HUDEP-2 (cell line): ENCODE results near the gene USP5.

Experiments used
- DNase-seq, 76 experiments: peaks; one replicate each; lab custom pipeline; 2025; ENCODE audit not compliant: unreplicated experiment in 76 of 76; lab: John Stamatoyannopoulos, UW

USP5 gene

DNA sequence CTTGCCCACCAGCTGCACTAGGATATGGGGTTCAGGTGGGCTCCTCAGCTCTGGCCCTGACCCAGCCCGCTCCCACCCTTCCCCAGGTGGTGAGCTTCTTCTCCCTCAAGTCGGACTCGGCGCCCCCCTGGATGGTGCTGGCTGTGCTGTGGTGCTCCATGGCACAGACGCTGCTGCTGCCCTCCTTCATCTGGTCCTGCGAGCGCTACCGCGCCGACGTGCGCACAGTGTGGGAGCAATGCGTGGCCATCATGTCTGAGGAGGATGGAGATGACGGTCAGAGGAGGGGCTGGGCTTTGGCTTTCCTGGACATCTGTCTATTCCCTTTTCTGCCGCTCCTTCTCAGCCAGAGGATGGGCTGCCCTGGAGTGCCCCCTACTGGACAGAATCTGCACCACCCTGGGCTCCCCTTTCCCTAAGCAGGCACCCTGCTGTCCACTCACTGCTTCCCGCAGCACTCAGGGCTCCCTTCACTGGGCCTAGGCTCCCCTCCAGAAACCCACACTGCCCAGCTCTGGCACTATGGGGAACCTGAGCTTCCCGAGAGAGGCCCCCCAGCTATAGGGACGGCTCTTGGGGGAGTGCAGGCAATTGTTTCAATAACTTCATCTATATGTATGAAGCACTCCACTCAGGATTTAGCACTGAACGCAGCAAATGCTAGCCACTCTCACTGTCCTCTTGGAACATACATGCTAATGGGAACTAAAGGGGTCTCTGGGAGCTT, 26.4 kb upstream of the USP5 start:
- peak in 62 of 76 experiments; percentile 3 to 81 (median 48) for DNase-seq

DNA sequence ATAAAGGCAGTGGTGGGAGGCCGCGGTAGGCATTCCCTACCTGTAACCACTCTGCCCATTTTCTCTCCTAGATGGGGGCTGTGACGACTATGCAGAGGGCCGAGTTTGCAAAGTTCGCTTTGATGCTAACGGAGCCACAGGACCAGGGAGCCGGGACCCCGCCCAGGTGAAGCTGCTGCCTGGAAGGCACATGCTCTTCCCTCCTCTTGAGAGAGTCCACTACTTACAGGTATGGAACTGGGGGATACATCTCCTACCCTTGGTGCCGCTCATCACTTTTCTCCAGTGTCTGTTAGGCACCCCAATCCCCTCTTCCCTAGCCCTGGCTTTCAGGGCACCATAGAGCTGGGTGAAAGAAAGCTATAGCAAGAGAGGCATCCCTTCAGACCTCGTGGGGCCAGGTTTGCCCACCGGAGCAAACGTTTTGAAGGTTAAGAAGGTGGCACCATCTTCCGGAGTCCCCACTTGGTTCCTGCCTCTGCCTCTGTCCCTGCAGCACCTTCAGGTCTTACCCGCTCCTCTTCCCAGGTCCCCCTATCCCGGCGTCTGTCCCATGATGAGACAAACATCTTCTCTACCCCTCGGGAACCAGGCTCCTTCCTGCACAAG, 25.7 kb upstream of the USP5 start:
- no peak for DNase-seq

DNA sequence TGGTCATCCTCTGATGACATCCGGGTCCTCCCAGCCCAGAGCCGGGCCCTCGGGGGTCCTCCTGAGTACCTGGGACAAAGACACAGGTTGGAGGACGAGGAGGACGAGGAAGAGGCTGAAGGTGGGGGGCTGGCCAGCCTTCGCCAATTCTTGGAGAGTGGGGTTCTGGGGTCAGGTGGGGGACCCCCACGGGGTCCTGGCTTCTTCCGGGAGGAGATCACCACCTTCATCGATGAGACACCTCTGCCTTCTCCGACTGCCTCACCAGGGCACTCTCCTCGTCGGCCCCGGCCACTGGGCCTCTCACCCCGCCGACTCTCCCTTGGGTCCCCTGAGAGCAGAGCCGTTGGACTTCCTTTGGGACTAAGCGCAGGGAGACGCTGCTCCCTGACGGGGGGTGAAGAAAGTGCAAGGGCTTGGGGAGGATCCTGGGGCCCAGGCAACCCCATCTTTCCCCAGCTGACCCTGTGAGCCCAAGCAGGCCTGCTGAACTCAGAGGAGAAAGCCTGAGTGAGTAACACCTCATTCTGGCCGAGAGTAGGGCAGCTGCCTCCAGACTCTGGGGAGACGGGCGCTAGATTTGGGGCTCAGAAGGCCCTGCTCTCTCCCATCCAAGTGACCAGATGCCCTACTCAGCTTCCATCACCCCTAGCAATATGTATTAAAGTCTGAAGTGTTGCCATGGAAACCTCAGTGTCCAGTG, 25.1 kb upstream of the USP5 start:
- no peak for DNase-seq

DNA sequence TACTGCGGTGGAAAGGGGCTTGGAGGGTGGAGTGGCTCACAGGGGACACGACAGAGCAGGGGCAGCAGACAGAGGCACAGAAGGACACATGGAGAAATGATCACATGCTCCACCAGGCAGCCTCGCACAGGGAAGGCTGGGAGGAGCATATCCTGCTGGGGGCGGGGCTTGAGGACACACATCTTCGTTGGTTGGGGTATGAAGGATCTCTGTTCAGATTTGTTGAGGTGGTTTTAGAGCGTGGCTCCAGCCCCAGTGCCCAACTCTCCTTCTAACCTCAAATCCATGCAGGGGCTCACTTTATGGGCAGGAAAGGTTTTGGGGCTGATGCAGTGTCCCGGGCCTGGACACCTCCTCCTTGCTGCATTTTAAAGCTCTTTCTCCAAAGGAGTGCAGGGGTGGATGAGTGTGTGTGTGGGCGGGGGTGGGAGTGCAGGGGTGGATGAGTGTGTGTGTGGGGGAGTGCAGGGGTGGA, 24.5 kb upstream of the USP5 start:
- DNase-seq = peak in 37 of 76 experiments; percentile 8 to 56 (median 27)

DNA sequence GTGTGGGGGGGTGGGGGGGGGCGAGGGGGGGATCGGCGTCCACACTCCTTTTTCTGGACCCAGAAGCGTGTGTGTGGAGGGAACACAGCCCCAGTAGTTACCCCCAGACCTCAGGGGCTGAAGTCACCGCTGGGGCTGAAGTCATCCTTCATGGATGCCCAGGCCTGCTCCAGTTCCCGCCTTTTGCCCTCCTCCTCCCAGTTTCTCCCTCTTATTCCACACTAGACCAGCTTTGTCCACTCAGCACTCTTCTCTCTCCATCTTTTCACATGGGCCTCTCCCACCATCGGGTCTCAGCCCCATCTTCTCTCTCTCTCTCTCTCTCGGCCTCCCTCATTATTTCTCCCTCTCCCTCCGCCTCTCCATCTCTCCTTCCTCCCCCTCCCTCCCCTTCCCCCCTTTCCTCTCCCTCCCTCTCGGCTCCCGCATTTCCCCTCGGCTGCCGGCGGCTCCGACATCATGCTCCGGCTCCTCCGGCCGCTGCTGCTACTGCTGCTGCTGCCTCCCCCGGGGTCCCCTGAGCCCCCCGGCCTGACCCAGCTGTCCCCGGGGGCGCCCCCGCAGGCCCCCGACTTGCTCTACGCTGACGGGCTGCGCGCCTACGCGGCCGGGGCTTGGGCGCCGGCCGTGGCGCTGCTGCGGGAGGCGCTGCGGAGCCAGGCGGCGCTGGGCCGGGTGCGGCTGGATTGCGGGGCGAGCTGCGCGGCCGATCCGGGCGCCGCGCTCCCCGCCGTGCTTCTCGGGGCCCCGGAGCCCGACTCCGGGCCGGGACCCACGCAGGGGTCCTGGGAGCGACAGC, 23.8 kb upstream of the USP5 start, which contains the start of gene P3H3:
P3H3 (plus strand) TSS at position 426 of the 799 bp plus-strand sequence; CDS start at position 460, 34 bp downstream.
- no peak for DNase-seq

DNA sequence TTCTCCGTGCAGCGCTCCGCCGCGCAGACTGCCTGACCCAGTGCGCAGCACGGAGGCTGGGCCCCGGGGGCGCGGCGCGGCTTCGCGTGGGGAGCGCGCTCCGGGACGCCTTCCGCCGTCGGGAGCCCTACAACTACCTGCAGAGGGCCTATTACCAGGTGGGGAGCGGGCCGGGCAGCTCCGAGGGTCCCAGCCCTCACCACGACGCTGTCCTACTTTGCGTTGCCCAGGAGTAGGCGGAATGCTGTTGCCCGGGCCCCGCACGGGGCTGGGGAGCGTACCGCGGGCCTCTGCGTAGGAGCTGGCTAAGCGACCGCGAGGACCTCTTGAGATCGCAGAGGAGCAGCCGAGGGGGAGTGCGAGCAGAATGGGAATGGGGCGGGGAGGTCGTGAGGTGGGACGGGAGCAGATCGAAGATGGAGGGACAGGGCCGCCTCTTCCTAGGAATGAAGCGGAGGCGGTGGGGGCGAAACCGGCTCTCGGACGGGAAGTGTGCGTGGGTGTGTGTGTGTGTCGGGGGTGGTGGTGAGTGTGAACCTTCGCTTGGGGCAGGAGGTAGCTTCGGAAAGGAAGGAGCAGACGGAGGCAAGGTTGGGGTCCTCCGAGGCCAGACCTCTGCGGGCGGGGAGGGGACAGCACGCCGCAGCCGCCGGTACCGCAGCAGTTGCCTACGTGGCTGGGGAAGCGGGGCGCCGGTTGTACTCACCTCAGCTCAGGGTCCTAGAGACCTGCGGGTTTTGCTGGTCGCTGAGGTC, 23.0 kb upstream of the USP5 start:
- DNase-seq = no peak

DNA sequence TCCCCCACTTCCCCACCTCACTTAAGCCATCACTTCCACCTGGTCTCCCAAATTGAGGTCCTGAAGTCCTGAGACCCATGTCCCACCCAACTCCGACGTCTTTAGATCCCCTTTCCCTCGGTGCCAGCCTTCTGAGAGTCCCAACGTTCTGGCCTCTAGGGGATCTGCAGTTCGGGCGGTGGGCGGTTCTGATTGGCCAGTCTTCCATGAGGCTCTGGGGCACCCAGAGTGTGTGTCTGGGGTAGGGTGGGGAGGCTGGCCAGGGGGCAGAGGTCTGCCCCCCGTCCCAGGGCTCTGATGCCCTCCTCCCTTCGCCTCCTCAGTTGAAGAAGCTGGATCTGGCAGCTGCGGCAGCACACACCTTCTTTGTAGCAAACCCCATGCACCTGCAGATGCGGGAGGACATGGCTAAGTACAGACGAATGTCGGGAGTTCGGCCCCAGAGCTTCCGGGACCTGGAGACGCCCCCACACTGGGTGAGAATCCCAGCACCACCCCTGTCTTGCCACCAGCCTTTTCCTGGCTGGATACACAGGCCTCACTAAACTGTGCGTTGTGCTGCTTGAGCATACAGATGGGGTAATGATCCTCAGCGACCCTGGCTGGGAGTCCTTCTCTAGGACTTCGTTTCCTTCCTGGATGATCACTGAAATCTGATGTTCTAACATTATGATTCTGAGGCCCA, 22.3 kb upstream of the USP5 start:
- no peak for DNase-seq

DNA sequence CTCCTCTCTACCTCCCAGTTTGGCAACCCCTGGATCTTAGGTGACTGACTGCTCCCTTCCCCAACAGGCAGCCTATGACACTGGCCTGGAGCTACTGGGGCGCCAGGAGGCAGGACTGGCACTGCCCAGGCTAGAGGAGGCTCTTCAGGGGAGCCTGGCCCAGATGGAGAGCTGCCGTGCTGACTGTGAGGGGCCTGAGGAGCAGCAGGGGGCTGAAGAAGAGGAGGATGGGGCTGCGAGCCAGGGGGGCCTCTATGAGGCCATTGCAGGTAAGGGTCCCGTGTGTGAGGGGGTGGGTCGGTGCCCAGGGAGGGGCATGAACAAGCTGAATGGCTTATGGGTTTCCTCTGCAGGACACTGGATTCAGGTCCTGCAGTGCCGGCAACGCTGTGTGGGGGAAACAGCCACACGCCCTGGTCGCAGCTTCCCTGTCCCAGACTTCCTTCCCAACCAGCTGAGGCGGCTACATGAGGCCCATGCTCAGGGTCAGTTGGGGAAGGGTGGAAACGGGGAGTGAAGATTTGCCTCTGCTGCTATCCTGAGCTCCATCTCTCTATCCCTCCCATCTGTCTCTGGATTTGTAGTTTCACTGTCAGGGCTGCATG, 21.6 kb upstream of the USP5 start:
- DNase-seq = no peak

DNA sequence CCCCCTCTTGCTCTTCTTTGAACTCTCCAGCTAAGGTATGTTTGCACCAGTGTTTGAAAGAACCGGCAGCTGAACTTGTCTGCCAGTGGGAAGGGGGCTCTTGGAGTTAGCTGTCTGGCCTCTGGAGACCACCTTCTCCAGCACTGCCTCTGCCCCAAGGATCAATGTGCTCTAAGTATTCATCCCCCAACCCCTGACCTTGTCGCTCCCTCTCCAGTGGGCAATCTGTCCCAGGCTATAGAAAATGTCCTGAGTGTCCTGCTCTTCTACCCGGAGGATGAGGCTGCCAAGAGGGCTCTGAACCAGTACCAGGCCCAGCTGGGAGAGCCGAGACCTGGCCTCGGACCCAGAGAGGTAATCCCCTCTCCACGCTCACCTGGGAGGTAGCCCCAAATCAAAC, 21.0 kb upstream of the USP5 start:
- no peak for DNase-seq

DNA sequence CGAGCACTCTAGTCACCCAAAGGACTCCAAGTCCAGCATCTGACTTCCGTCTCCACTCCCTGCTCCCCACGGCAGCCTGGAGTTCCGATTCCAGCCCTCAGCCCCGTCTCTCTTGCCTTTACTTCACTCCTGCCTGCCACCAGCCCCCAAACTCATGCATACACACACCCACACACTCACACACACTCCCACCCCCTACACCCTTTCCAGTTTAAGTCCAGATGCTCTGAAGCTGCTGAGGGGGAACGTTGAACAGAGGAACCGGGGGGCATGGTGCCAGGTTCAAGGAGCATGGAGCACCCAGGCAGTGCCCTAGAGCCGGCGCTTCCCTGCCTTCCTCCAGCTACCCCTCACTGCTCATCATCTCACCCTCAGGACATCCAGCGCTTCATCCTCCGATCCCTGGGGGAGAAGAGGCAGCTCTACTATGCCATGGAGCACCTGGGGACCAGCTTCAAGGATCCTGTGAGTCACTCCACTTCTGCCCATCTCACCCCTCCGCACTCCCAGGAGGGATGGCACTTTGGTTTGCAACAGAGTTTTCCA, 20.4 kb upstream of the USP5 start:
- DNase-seq = no peak

DNA sequence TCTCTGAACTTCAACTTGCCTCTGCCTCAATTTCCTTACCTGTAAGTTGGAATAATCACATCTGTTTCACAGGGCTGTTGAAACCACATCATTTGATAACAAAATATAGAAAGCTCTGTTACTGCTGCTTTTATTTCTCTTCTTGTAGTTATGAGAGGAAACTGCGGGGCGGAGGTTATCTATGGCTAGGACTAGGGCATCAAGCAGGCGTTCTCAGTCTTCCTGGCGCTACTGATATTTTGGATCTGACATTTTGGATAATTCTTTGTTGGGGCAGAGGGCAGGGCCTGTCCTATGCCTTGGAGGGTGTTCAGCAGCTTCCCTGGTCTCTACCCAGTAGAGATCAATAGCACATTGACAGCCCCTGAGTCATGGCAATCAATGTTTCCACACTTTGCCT, 19.8 kb upstream of the USP5 start:
- DNase-seq = no peak

DNA sequence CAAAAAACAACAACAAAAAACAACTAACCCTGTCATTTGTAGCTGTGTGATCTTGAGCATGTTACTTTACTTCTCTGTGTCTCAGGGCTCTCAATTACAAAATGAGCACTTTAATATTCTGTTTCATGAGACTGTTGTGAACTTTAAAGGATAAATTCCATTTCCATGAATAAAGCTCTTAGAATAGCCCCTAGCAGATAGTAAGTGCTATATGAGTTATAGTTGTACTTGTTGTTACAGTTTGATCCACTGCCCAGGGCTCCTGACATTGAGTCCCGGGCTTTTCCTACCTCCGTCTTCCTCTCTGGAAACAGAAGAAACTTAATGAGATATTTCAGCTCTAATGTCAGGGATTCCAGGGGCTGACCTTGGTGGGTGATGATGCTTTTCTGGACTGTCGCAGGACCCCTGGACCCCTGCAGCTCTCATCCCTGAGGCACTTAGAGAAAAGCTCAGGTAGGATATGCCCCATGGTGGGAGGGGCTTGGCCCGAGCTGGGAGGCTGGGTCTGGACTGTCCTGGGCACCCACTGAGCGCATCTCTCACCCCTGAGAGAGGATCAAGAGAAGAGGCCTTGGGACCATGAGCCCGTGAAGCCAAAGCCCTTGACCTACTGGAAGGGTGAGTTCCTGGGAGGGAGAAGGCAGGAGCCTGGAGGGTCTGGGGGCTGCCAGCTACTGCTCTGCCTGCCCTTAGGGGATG, 18.6 kb upstream of the USP5 start:
- DNase-seq = no peak

DNA sequence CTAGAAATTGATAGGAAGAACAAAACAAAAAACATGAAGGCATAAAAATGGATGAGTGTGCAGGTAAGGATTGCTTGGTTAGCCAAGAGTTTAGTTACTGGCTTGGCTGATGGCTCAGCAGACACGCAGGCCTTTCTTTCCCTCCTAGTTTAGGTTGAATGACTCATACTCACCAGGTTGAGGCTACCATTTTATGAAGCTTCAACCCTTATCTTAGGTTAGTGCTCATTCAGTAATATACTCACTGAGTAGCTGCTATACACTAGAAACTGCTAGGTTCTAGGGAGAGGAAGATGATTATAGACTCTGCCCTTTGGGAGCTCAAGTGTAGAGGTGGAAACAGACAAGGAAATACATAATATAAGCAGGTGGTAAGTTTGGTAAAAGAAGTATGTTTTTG, 17.7 kb upstream of the USP5 start:
- DNase-seq = no peak

DNA sequence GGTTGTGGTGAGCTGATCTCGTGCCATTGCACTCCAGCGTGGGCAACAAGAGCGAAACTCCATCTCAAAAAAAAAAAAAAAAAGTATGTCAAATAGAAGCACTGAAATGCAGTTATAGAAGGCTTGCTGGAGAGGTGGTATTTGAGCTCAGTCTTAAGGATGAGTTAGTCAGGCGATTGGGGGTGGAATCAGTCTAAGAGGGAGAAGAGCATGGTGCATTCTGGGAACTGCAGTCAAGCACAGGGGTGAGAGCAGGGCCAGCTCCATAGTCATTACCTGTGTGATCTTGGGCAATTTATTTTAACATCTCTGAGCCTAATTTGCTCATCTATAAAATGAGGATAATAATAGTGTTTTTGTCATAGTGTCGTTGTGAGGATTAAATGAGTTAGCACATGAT, 17.1 kb upstream of the USP5 start:
- no peak for DNase-seq

DNA sequence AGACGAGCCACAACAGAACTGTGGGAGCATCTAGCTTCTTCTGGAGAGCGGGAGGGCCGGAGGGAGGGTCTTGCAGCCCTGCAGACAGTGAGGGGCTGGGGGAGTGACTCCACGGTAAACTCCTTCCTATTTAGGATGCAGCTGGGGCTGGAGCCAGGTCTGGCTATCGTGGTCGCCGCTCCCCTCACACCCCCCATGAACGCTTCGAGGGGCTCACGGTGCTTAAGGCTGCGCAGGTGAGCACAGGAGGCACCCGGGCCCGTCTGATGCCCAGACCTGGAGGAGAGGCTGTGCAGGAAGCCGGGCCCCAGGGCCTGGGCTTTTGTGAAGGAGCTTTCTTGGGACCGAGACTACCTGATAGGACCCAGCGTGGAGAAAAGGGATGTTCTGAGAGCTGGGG, 15.1 kb upstream of the USP5 start:
- no peak for DNase-seq

DNA sequence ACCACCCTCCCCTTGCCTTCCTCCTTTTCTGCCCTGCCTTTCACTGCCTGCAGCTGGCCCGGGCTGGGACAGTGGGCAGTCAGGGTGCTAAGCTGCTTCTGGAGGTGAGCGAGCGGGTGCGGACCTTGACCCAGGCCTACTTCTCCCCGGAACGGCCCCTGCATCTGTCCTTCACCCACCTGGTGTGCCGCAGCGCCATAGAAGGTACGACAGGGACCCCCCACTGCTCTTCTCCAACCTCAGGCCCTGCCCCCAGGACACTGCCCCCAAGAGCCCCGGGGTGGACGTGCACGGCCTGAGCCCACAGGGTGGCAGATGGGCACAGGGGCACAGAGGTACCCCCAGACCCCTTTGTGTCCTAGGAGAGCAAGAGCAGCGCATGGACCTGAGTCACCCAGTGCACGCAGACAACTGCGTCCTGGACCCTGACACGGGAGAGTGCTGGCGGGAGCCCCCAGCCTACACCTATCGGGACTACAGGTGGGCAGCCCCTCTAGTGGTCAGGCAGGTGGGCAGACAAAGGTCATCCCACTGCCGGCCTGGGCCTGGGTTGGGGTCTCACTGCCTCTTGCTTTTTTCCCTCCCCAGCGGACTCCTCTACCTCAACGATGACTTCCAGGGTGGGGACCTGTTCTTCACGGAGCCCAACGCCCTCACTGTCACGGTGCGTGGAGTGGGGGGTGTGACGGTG, 14.4 kb upstream of the USP5 start:
- DNase-seq = no peak

DNA sequence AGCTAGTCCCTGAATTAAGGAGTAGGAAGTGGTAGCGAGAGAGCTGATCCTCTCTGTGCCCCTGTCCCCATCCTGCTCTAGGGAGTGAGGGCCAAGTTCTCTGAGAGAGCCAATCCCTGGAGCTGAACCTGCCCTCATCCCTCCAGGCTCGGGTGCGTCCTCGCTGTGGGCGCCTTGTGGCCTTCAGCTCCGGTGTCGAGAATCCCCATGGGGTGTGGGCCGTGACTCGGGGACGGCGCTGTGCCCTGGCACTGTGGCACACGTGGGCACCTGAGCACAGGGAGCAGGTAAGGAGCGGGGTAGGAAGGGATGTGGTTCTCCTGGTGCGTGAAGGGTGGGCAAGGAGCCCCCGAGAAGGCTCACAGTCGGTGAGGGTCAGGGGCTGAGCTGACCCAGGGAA, 13.1 kb upstream of the USP5 start:
- DNase-seq = no peak
